Tibial nerve (tissue), 3 donors: ENCODE data around the gene DNMT3A.

ENCODE experiments used
- POLR2A ChIP-seq, 2 donors: fragments of 450-650 bp; IDR thresholded peaks; one replicate each; pipeline ENCODE4 v1.6.1; 2017; ENCODE audit warnings: antibody characterized with exemption in 2 of 2, mild to moderate bottlenecking in 2 of 2, moderate library complexity in 2 of 2
- TF ChIP-seq, protein P1 (sequence below), 5 experiments: fragments of 200-600 bp in 3 of 5; fragments of 450-650 bp in 2 of 5; sonication (generic) in 3 of 5; IDR thresholded peaks; one replicate each; pipeline ENCODE4 v1.5.1; 2016 to 2019; ENCODE audit warnings: antibody characterized with exemption in 5 of 5, mild to moderate bottlenecking in 3 of 5, moderate library complexity in 2 of 5

DNA sequence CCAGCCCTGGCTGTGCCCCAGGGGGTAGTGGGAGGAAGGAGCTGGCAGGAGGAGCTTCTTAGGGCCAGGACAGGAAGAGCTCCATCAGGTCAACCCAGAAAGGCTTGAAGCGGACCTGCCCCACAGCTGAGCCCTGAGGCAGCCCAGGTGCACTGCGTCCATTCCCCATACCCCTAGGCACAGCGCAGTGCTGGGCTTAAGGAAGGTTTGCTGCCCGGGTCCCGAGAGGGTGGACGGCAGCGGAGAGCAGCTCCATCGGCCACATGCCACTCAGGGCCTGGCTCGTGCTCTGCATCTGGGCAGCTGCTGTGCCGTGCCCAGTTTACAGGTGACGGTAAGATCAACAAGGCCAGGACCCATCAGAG lies 26.4 kb downstream of the DNMT3A start:
- no peak for TF ChIP-seq POLR2A (IDR thresholded peaks at IDR 0.05)
- TF ChIP-seq, protein P1, sequence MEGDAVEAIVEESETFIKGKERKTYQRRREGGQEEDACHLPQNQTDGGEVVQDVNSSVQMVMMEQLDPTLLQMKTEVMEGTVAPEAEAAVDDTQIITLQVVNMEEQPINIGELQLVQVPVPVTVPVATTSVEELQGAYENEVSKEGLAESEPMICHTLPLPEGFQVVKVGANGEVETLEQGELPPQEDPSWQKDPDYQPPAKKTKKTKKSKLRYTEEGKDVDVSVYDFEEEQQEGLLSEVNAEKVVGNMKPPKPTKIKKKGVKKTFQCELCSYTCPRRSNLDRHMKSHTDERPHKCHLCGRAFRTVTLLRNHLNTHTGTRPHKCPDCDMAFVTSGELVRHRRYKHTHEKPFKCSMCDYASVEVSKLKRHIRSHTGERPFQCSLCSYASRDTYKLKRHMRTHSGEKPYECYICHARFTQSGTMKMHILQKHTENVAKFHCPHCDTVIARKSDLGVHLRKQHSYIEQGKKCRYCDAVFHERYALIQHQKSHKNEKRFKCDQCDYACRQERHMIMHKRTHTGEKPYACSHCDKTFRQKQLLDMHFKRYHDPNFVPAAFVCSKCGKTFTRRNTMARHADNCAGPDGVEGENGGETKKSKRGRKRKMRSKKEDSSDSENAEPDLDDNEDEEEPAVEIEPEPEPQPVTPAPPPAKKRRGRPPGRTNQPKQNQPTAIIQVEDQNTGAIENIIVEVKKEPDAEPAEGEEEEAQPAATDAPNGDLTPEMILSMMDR (IDR thresholded peaks at IDR 0.05), result no peak
